HG03066 (cell line): Measurements from ENCODE around the gene EXOC1.
A peak's percentile ranks its signal among the peaks of the same experiment; 100 is the strongest.
"Not testable (repeated sequence)": the region's sequence is repeated elsewhere in the genome, so short reads cannot be mapped to it uniquely, and the experiment has no call there.

ENCODE experiments used
- ATAC-seq: cut with Tn5 transposase; IDR thresholded peaks from one replicate; pipeline ENCODE4 v1.9.1; 2021; ENCODE audit warnings: low read depth; ENCODE audit not compliant: unreplicated experiment

EXOC1 gene

DNA sequence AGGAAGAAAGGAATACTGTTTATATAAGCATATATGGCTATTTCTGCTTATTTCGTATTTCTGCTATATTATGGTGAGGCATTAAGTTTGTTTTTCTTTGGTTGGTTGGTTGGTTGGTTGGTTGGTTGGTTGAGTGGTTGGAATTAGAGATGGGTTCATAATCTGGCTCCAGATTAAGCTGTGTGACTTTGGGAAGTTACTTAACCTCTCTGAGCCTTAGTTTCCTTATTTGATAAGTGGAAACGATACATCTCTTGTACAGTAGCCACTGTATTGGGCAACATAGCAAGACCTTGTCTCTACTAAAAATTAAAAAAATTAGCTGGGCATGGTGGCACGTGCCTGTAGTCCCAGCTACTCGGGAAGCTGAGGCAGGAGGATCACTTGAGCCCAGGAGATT is 49.2 kb downstream of the EXOC1 start:
- ATAC-seq = no peak

DNA sequence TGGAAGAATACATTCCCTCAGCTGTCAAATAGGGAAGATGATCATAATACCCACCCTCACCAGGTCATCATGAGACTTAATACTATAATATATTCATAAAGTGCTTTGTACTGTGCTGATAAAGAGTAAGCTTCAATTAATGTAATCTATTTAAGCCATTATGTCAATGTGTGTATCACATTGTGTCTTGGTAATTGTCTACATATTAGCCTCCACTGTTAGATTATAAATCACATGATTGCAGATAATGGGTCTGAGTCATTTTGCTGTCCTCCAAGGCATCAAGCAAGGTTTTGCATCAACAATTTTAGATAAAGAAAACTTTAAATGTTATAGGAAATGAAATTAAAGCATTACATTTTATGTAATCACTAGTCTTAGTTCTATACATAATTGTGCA is 50.1 kb downstream of the EXOC1 start:
- no peak for ATAC-seq

DNA sequence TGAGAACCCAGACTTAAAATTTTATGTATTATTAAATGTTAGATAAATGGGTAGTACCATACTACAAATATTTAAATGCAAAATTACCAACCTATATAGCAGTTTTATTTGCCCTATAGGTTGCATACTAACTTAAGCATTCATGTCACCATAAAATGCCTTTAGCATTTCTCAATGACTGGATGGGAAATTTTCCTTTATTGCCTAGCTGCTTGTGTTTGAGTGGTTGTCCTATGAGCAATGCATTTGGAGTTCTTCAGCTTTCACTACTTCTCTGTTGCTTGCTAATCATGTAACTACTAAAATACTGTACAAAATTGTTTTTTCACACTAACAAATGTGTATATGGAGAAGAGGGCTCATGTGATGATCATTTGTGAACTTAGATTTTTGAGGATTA is 51.1 kb downstream of the EXOC1 start:
- ATAC-seq = no peak

DNA sequence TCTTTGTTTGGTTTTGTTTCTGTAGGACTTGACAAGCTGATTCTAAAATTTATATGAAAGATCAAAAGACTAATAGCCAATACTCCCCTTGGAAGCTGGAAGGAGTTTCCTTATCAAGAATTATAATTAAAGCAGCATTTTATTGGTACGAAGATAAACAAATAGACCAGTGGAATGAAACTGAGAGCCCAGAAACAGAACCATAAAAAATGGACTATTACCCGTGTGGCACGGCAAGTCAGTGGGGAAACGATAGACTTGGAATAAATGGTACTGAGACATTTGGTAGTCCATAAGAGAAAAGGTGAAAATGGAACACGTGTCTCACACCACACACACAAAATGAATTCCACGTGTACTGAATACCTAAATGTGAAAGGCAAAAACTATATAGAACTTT is 52.9 kb downstream of the EXOC1 start:
- ATAC-seq = no peak

DNA sequence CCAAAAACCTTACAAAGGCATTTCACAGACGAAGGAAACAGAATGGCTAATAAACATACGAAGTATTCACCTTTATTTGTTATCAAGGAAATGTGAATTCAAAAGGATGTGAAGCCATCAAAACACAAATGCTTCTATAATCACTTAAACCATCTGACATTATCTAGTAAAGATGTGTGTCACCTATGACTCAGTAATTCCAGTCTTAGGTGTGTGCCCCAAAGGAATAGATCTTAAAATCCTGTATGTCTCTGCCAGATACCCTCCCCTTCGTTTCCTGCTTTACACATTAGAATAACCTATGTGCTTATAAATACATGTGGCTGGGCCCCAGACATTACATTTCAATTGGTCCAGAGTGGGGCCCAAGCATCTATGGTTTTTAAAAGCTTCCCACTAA is 53.5 kb downstream of the EXOC1 start:
- ATAC-seq = no peak

DNA sequence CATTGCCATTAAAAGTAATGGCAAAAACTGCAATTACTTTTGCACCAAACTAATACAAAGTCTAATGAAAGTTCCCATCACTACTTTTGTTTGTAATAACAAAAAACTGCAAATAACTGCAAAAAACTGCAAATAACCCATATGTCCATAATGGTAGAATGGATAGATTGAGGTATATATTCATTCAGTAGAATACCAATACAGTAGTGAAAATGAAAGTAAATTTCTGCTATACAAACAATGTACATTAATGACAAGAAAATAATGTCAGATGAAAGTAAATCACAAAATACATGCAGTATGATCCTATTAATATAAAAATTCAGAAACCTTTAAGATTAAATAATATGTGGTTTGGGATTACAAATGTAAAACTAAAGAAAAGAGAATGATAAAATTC is 54.0 kb downstream of the EXOC1 start:
- ATAC-seq = no peak

DNA sequence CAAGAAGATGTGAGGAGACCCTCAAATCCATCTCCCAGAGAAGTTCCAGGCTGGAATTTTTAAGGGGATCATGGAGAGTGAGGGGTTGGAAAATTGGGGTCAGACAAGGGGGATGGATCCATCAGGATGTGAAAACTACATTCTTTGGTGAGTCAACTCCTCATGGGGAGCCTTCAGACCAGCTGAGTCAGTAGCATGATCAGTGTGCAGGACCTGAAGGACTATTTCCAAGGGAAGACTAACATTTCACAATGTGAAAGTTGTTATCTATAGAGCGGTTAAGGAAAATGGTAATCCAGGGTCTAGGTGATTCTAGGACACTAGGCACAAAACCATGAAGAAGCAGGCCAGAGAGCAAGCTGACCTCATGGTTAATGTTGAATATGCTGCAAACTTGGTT is 56.7 kb downstream of the EXOC1 start:
- ATAC-seq = no peak

DNA sequence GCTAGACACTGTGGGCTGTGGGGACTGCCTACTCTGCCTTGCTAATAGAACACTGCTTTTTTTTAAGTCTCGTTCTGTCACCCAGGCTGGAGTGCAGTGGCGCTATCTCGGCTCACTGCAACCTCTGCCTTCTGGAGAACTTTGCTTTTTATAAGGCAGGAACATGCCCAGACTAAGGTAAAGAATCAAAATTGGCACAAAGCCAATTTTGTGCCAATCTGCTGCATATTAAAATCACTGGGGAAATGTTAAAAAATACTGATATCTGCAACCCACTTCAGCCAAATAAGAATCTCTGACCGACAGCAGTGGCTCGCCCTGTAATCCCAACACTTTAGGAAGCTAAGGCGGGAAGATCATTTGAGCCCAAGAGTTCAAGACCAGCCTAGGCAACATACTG is 58.8 kb downstream of the EXOC1 start:
- no peak for ATAC-seq

DNA sequence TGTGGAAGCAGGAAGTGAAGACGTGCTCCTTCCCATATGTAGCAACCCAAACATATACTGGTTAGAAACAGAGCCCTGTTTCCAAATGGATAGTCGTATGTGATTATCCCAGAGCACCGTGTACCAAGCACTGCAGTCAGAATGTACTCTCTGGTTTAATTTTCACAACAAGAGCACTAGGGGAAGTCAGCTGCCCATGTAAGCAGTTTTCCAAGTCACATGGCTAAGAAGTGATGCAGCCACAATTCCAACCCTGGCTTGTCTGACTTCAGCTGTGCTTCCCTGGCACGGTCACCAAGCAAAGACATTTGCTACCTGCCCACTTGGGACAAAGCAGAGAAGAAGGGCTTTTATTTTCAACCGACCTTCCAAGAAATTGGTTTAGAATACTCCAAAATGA is 67.1 kb downstream of the EXOC1 start:
- ATAC-seq = no peak

DNA sequence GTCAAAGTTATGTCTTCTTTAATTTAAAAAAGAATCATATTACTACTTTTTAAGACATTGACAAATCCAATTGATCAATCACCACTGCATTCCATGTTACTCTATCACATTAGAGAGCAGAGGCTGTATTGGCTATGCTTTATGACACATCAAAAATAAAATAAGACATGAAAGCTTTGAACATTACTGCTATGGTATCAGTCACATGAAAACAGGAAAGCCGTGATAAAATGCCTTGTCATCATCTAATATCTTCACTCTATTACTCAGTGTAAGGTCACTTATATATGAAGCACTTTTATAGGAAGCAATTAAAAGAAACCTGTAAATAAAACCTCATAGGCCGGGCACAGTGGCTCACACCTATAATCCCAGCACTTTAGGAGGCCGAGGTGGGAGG is 67.6 kb downstream of the EXOC1 start:
- ATAC-seq = no peak

DNA sequence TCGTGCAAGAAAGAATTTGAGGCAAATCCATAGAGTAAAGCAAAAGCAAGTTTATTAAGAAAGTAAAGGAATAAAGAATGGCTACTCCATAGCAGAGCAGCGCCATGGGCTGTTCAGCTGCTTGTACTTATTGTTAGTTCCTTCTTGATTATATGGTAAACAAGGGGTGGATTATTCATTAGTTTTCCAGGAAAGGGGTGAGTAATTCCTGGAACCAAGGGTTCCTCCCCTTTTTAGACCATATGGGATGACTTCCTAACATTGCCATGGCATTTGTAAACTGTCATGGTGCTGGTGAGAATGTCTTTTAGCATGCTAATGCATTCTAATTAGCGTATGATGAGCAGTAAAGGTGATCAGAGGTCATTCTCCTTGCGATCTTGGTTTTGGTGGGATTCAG is 71.8 kb downstream of the EXOC1 start:
- ATAC-seq = no peak

DNA sequence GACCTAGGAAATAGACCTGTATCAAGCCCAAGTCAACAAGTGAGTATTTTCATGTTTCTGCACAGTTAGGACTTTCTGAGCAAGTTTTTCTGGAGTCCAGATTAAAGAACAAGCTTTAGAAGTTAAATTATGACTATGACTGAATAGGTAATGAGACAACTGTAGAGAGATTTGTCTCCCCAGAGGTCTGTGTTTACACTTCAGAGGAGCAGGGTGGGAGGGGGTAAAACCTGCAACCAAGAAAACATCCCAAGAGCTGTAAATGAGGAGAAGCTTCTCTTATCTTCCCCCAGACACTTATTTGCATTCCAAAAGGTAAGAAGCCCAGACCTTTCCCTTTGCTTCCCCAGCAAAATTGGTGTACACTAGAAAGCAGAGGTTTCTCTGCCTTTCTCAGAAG is 73.2 kb downstream of the EXOC1 start:
- no peak for ATAC-seq

DNA sequence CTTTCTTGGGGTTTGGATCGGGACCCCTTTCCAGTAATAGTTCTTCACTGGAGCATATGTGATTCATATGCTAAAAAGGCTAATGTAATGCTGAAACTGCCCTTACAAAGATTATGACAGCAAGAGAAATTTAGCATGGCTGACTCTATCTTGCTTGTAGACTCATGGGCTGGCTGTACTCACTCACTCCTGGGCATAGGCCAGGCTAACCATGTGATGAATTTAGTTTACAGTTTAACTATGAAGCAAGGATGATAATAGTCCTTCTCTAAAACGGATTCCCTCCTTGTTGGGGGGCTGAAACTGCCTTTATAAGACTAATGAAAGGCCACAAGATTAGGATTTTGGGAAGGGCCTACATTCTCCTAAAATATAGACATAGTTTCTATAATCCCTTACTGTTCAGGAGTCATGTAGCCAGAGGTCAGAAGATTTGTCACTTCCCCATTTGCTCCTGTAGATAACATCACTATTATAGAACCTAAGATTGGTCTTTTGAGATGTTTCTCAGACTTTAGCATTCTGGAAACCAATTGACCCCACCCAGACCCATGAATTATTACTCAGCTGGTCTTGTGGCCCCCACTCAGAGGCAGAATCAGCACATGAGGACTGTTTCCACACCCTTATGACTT is 74.5 kb downstream of the EXOC1 start:
- ATAC-seq = no peak

DNA sequence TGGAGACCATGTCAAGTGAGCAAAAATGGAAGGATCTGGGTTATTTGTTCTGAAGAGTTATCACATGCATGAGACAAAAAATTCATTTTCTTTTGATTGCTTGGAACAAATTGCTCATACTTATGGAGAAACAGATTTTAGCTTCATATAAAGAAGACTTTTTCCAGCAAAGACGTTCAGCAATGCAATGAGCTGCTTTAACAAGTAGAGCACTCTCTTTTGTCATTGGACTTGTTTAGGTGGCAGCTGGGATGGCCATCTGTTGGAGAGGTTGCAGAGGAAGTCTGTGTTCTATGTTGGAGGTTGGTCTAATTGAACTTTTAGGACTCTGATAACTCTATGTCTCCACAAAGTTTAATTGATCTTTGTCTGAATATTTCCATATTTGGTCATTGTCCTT is 75.4 kb downstream of the EXOC1 start:
- ATAC-seq = no peak

DNA sequence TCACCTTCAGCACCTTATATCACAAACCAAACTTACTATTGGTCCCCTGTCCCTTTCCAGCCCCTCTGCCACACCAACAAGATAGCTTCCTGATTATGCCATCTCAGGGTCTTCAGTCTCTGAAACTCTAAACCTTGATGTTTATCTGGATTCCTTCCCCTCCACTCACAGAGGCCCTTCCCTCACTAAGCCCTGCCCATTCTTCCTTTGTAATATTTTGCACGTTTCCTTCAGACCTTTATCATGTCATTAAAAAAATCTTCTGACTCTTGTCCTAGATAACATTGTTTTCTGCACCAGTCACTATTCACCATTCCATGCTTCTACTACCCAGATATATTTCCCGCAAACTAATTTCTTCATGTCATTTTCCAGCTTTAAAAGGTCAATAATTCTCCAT is 77.6 kb downstream of the EXOC1 start:
- ATAC-seq = no peak

DNA sequence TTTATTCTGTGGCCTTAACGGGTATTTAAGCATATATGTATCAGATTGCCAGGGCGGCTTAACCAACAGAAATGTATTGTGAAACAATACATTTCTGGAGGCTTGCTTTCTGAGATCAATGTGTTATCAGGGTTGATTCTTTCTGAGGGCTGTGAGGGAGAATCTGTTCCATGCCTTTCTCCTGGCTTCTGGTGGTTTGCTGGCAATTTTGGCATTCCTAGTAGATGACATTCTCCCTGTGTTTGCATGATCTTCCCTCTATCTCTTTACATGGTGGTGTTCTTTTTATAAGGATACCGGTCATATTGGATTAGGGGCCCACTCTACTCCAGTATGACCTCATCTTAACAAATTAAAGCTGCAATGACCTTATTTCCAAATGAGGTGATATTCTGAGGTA is 78.4 kb downstream of the EXOC1 start:
- ATAC-seq = no peak

DNA sequence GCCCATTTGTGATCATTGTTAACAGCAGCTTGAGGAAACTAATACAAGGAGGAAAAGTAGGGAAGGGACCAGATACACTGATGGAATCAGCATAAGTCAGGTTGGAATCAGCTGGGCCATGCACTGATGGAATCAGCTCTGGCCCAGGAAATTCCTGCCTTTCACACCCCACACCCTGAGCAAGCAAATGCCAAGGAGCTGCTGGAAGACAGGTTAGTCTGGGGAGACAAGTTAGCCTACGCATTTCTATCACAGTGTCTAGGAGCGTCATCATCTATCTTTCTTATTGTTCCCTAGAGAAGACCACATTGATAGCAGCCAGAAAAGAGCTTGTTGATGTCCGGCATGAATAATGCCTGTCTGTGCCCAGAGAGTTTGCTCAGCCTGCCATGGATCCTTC is 79.1 kb downstream of the EXOC1 start:
- ATAC-seq = no peak

DNA sequence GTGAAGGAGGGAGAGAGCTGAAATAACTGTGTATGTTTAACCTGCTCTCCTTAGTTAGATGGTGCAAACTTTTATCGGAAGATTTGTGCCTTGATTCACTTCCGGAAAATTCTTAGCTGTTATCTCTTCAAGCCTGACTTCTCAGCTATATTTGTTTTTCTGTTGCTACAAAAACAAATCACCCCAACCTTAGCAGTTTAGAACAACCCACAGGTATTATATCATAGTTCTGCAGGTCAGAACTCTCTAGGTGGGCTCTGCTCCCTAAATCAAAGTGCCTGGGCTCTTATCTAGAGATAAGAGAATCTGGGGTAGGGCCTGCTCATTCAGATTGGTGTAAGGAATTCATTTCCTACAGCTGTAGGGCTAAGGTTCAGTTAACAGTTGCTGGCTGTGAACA is 80.2 kb downstream of the EXOC1 start:
- ATAC-seq = no peak

DNA sequence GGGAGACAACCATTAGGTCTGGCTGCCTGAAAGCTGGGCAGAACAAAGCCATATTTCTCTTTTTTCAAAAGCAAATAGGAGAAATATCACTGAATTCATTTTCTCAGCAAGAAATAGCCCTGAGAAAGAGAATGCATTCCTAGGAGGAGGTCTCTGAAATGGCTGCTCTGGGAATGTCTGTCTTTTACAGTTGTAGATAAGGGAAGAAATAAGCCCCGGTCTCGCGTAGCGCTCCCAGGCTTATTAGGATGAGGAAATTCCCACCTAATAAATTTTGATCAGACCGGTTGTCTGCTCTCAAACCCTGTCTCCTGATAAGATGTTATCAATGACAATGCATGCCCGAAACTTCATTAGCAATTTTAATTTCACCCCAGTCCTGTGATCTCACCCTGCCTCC is 82.5 kb downstream of the EXOC1 start:
- not testable (repeated sequence) for ATAC-seq

DNA sequence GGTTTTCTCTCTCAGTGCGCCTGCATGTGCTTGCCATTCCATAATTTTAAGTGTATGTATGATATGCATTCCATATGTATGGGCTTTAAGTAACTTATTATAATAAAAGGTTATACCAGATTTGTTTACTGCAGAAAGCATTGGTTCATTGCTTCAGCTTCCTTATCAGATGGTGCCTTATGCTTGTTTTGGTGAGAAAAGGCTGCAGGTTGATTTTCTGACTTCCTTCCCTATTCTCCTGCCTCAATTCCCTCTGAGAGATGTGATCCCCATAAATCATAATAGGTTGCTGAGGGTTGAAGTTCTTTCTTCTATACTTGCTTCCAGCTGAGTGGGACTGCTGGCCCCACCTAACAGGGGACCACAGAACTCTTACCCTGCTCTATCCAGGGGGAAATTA is 85.0 kb downstream of the EXOC1 start:
- no peak for ATAC-seq

DNA sequence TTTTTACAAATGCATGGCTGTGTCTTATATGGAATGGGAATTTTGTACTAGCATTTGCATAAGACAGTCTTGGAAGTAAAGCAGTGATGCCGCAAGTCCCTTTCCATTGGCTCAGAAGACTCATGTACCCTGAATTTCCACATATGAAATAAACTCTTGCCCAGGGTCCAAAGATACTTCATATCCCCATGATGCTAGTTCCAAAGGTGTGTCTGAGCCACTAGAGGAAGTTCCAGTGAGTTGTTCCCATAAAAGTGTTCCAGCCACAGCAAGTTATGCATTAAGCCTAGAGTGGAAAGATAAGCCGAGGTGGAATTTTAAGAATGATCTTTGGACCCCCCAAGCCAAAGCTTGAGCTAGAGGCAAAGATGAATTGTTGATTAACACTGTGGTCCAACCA is 86.0 kb downstream of the EXOC1 start:
- ATAC-seq = no peak

DNA sequence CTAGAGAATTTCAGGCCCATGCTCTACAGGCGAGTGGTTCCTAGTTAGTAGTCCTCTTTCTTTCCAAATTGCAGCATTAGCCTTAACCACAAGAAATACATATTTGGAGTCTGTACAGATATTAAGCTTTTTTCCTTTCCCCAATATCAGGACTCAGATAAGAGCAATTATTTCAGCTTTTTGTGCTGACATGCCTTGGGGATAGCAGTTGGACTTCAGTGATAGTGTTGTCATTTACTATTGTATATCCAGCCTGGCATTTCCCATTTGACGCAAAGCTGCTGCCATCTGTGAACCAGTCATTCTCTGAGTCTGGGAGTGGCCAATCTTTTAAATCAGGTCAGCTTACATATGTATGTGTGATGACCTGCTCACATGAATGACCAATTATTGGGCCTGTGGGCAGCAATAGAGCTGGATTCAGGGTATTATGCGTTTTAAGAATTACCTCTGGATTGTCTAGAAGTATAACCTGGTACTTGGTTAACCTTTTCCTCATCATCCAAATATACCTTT is 88.5 kb downstream of the EXOC1 start:
- no peak for ATAC-seq

DNA sequence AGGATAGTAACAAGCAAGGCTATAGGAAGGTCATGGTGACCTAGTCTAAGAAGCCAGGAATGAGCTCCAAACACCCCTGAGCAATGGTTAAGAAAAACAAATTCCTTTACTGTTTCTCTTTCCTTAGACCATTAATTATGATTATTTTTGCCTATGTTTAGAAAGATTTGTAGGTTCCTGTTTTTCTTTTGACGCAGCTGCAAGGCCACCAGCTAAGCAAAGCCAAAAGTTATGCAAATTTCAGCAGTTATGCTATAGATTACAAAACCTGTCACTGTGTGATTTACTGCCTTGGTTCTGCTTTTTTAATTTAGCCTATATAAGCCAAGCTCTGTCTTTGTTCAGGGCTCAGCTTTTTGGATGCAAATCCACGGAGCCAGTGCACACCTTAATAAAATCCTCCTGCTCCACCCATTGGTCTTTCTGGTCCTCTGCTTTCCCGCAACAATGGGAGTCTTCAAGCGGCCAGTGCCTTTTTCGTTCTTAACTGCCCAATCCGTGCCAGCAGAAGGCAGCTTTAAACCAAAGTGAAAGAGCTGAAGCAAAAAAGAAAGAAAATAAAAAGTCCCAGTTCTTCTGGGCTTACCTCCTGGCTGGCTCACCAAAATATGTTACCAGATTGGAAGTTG is 93.9 kb downstream of the EXOC1 start:
- peak; percentile 27 for ATAC-seq
